Stimulated activated naive CD4-positive, alpha-beta T cell (primary cell): ENCODE results near the gene DHRSX.
"Not testable (repeated sequence)": the region's sequence is repeated elsewhere in the genome, so short reads cannot be mapped to it uniquely, and the experiment has no call there.

Source experiments
- DNase-seq, 6 experiments: peaks; one replicate each; lab custom pipeline; 2025; lab: John Stamatoyannopoulos, UW

The DHRSX gene

DNA sequence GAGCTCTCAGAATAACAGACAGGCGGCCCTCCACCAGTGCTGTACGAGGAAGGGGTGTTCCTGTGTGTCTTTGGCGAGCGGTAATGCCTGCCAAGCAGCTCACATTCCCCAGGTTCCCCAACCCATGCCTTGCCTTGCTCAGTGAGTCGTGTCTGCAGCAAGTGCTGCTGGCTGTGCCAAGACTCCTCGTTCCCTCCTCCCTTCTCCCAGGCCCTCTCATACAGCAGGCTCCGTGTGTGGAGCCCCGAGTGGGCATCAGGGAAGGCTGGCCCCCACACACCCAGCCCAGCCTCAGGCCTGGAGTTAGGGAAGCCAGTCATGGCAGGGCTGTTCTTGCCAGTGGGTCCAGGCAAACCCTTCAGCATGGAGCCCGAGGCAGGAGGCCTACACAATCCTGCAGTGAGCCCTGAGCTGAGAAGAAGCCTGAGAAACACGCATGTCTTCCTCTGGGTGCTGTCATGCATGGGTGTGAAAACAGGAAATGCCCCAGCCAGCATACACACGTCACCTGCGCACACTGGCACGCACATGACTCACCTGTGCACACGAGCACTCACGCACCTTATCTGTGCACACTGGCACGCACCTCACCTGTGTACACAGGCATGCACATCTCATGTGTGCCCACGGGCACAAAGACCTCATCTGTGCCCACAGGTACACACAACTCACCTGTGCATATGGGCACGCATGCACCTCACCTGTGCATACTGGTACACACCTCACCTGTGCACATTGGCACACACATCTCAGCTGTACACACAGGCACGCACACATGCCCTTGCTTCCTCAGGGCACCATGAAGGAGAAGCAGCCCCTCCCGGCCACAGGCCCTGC lies 238.7 kb downstream of the DHRSX start:
- no peak for DNase-seq

DNA sequence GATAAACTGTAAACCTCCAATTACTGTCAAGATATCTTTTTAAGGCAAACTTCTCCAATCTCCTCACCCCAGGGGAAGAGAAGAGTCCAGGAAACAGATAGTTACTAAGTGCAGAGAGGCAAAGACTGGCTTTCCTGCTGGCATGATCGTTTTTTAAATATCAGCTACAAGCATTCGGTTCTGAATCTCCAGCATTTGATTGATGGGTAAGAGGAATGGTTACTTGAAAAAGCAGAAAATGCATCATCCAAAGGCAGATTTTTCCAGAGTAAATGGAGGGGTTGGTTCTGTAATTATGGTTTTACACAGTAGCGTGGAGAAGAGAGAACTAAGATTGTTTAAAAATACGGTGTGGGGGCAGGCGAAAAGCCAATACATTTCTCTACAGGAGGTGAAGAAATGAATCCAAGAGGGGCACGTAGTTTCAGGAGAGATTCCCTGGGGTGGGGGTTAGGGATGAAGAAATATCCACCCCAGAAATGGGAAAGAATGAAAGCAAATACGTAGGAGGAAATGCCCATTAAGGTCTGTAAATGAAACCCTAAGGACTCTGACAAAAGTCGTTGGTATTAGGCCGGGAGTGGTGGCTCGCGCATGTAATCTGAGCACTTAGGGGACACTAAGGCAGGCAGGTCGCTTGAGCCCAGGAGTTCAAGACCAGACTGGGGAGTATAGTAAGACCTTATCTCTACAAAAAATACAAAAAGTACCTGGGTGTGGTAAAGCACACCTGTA lies 248.3 kb downstream of the DHRSX start:
- no peak for DNase-seq

DNA sequence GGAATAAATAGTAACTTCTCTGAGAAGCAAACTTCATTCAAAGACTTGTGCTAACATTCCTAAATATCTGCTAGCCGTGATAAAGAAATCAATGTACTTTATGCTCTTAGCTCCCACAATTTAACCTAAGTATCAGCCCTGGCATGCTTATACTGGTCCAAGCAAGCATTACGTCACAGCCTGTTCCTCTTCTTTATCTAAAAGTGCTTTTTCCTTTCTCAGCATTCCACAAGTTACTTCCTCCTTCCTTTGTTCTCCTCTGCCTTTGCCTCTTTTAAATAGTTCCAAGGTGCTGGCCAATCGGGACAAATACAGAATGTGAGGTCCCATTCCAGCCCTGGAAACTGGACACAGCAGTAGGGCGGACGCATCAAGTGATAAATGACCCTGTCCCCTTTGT lies 249.6 kb downstream of the DHRSX start:
- no peak for DNase-seq

GRCh38 chrX:2243913-2244460 lies 256.8 kb downstream of the DHRSX start:
- DNase-seq, result no peak

GRCh38 chrX:2242980-2243379 lies 257.8 kb downstream of the DHRSX start:
- DNase-seq, result no peak

- DNase-seq, result no peak
Observed at GRCh38 chrX:2242326-2242725, 258.4 kb downstream of the DHRSX start.

DNA sequence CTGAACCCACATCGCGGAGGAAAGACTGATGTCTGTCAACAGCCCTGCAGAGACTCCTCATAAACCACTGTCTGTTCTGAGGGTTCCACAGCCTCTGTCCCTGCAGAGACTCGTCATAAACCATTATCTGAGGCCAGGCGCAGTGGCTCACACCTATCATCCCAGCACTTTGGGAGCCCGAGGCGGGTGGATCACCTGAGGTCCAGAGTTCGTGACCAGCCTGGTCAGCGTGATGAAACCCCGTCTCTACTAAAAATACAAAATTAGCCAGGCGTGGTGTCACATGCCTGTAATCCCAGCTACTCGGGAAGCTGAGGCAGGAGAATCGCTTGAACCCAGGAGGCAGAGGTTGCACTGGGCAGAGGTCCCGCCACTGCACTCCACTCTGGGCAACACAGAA lies 259.3 kb downstream of the DHRSX start:
- DNase-seq, result not testable (repeated sequence)

GRCh38 chrX:2240761-2241160 lies 260.0 kb downstream of the DHRSX start:
- not testable (repeated sequence) for DNase-seq

GRCh38 chrX:2237976-2238375 lies 262.8 kb downstream of the DHRSX start:
- DNase-seq, result no peak

DNA sequence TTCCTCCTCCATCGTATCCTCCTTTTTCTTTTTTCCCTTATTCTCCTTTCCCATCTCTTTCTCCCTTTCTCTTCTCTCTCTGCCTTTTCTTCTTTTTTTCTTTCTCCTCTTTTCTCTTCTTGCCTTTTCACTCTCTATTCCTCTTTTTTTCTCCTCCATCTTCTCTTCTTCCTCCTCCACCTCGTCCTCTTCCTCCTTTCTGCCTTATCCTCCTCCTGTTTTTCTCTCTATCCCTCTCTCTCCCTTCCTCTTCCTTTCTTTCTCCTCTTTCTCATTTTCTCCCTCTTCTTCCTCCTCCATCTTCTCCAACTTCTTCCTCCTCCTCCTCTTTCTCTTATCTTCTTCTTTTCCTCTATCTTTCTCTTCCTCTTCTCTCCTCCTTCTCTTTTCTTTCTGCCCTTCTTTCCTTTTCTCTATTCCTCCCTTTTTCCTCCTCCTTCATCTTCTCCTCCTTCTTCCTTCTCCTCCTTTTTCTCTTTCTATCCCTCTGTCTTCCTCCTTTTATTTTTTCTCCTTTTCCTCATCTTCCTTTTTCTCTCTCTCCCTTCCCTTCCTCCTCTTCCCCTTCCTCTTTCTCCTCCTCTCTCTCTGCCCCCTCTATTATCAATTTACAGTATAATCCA lies 269.1 kb downstream of the DHRSX start:
- DNase-seq, result no peak

DNA sequence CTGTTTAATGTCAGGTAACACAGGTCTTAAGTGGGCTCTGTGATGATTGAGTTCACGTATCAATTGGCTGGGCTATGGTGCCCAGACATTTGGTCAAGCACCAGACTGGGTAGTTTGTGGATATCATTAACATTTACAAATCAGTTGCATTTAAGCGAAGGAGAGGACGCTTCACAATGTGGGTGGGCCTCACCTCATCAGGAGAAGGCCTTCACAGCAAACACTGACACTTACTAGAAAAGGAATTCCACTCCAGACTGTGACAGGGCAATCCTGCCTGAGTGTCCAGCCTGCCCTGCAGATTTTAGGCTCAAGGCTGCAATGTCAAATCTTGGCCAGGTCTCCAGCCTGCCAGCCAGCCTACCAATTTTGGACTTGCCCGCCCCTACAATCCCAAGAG lies 270.3 kb downstream of the DHRSX start:
- DNase-seq, result no peak

GRCh38 chrX:2228536-2228935 lies 272.2 kb downstream of the DHRSX start:
- no peak for DNase-seq

- no peak for DNase-seq
Observed at GRCh38 chrX:2226906-2227656, 273.7 kb downstream of the DHRSX start.

DNA sequence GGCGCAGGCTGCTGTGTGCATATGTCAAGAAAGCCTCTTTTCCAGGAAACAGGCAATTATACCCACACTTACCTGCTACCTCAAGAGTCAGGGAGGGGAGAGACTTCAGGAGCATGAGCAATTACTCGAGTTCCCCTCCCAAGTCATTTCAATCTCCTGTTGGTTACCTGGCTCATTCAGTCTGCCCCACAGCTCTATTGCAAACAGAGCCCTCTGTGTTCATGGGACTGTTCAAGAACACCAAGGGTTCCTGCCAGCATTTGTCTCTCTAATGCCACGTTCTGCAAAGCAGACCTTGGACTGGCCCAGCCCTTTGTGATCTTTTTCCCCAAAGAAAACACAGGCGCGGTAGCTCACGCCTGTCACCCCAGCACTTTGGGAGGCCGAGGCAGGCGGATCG lies 274.6 kb downstream of the DHRSX start:
- DNase-seq, result no peak

DNA sequence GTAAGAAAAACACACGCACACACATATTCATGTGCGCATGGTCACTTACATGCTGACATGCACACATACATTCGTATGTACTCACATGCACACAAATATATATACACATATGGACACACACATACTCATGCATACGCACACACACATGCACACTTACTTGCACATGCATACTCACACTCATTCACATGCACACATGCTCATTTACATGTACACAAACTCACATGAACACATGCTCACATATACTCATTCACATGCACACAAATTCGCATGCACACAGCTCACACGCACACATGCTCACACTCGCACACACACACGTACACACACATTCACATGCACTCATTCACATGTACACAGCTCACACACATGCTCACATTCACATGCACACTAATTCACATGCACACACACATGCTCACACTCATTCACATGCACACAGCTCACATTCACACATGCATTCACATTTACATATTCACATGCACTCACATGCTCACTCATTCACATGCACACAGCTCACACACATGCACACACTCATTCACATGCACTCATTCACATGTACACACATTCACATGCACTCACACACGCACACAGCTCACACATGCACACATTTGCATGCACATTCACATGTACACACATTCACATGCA lies 276.1 kb downstream of the DHRSX start:
- DNase-seq, result no peak

DNA sequence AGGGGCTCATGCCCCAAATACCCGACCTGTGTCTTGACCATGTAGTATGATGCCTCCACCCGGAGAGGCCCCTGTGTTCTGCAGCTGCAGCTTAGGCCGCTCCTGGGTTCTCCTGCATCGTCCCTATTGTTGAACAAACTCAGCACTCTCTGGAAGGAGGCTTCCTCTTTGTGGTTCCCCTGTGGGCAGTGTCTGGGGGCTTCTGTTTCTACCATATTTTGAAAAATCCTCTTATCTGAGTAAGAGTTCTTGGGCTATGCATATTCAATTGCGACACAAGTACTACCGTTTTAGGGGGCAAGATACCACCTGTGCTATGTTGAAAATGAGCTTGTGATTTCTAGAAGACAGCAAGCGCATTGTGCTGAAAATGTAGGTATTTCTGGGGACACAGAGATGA lies 276.6 kb downstream of the DHRSX start:
- no peak for DNase-seq

DNA sequence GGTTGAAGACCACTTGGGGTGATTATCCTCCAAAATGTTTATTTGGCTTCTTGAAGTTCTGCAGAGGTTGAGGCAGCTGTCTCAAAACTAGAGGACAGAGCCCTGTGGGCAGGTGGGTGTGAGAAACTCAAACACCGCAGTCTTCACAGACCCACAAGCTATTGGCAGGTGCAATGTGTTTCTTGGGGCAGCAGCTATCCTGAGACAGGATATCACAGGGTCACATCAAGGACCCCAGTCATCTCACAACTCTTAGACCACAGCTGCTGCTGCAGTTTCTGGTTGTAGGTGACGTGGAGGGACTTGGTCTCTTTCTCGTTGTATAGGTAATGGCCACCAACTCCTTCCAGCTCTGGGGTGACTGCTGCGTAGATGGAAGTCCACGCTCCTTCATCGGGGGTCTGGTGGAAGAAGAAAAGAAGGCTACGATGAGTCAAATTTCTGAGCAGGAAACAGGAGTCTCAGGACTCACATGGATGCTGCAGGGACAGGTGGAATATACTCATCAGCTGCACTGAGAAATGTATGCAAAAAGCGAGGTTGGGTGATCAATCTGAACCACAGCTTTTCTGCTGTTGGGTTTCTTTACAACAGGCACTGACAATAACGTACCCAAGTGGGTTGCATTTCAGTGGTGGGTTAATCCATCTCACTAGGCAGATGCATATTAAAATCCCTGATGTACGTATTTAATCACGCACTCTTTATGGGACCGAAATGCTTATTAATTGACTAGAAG lies 279.8 kb downstream of the DHRSX start:
- no peak for DNase-seq

DNA sequence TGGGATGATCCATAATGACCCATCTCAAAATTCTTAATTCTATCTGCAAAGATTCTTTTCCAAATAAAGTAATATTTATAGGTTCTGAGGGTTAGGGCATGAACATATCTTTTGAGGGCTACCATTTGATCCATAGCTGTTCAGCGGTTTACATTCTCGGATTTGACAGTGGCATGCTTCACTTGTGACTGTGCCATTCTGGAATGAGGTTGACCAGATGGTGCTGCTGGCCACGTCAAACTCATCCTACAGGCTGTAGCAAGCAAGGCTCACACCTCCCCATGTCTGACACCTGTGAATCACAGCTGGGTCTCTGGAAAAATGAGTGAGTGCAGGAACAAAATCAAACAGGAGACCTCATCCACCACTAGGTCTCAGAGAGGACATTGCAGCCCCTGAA lies 280.5 kb downstream of the DHRSX start:
- no peak for DNase-seq

- not testable (repeated sequence) for DNase-seq
Observed at GRCh38 chrX:2214138-2214823, 286.5 kb downstream of the DHRSX start.

- DNase-seq, result not testable (repeated sequence)
Observed at GRCh38 chrX:2211667-2212066, 289.1 kb downstream of the DHRSX start.
